K562 (cell line): ENCODE measurements around the gene CPA4. TPM values are rescaled to one million over a fixed set of nuclear protein-coding genes. Genes with fewer than 3 reads are reported as not detected.

Experiments
- ATAC-seq: fragments of 200-7000 bp; cut with Tn5 transposase; 3 replicates; pipeline ENCODE4 v1.9.1; 2020; ENCODE audit warnings: moderate library complexity
- BruUV-seq: library from RNA; stranded (reverse); fragments of 400-500 nt; replicated peaks from 2 replicates; lab custom pipeline; 2021; lab: Mats Ljungman, UMichigan
- CTCF ChIA-PET: fragments of 300-600 bp; formaldehyde crosslinking; extraction: SDS; loops from one replicate; lab custom pipeline; 2021; ENCODE audit warnings: low intra/inter-chr PET ratio; lab: Yijun Ruan, JAX
- POLR2A ChIA-PET: fragments of 300-600, 350-650 bp; sonication (Branson Sonifier 250); formaldehyde crosslinking; extraction: SDS; loops from one replicate; lab custom pipeline; 2021; ENCODE audit warnings: antibody characterized with exemption, inconsistent platforms; lab: Yijun Ruan, JAX
- DNase-seq, 4 experiments: peaks; one replicate each; pipeline versions ENCODE4 v3.0.0 to v3.0.0-alpha.2; 2011 to 2018; ENCODE audit warnings: low spot score in 3 of 4, mixed read lengths in 3 of 4; ENCODE audit errors: extremely low read depth in 1 of 4
- FAIRE-seq: peaks from 2 replicates; lab custom pipeline; 2011; peaks lifted over from hg19 to GRCh38; lab: Jason Lieb, UNC
- H2AFZ ChIP-seq: 2 replicates; pipeline ENCODE4 v1.6.0; 2011; ENCODE audit warnings: low read depth, low read length, control low read depth, inconsistent platforms
- H3K27ac ChIP-seq: fragments of 200-600 bp; 3 replicates; pipeline ENCODE4 v1.8.0; 2011; ENCODE audit warnings: low read depth, mild to moderate bottlenecking, control low read depth, inconsistent platforms, low read length, moderate library complexity, mixed read lengths; ENCODE audit errors: extremely low read depth
- H3K27me3 ChIP-seq, 2 experiments: fragments of 300-600 bp in 1 of 2; 2 replicates in 1 of 2; 3 replicates in 1 of 2; pipeline versions ENCODE4 v1.6.0 to v1.8.0; 2011; ENCODE audit warnings: inconsistent platforms in 2 of 2, low read length in 2 of 2, mild to moderate bottlenecking in 1 of 2, mixed read lengths in 1 of 2, moderate library complexity in 1 of 2; ENCODE audit not compliant: control insufficient read depth in 2 of 2, insufficient read depth in 2 of 2
- H3K36me3 ChIP-seq: fragments of 300-600 bp; 3 replicates; pipeline ENCODE4 v1.8.0; 2011; ENCODE audit warnings: mild to moderate bottlenecking, low read length, inconsistent platforms; ENCODE audit not compliant: control insufficient read depth, insufficient read depth
- H3K4me1 ChIP-seq, 2 experiments: fragments of 200-600 bp in 1 of 2; replicated peaks in 1 of 2; 2 replicates in 1 of 2; 3 replicates in 1 of 2; pipeline versions ENCODE4 v1.5.1 to v1.8.0; 2011; ENCODE audit warnings: inconsistent platforms in 2 of 2, low read length in 2 of 2, mild to moderate bottlenecking in 1 of 2, mixed read lengths in 1 of 2, moderate library complexity in 1 of 2; ENCODE audit not compliant: control insufficient read depth in 2 of 2, insufficient read depth in 2 of 2
- H3K4me2 ChIP-seq: 2 replicates; pipeline ENCODE4 v1.6.1; 2011; ENCODE audit warnings: low read length, control low read depth, inconsistent platforms, mixed read lengths; ENCODE audit not compliant: insufficient read depth
- H3K4me3 ChIP-seq: fragments of 200-600 bp; sonication (generic), shearing (Covaris generic); 2 replicates; pipeline ENCODE4 v1.5.1; 2016; ENCODE audit warnings: control low read depth, inconsistent platforms
- H3K79me2 ChIP-seq: fragments of 200-600 bp; 3 replicates; pipeline ENCODE4 v1.8.0; 2011; ENCODE audit warnings: low read length, inconsistent platforms; ENCODE audit not compliant: control insufficient read depth, insufficient read depth
- H3K9ac ChIP-seq, 2 experiments: 2 replicates each; pipeline versions ENCODE4 v1.6.0 to v1.6.1; 2011; ENCODE audit warnings: low read depth in 2 of 2, low read length in 2 of 2, control low read depth in 1 of 2, inconsistent platforms in 1 of 2, mild to moderate bottlenecking in 1 of 2, mixed read lengths in 1 of 2; ENCODE audit not compliant: insufficient read depth in 1 of 2
- H3K9me1 ChIP-seq: one replicate; pipeline ENCODE4 v1.6.0; 2011; ENCODE audit warnings: inconsistent platforms, mild to moderate bottlenecking, low read length, moderate library complexity; ENCODE audit not compliant: control insufficient read depth, insufficient read depth
- H3K9me3 ChIP-seq: replicated peaks from 2 replicates; pipeline ENCODE4 v1.5.1; 2011; ENCODE audit warnings: low read depth, low read length, inconsistent platforms; ENCODE audit not compliant: control insufficient read depth, insufficient read depth
- H4K20me1 ChIP-seq: replicated peaks from 2 replicates; pipeline ENCODE4 v1.6.1; 2011; ENCODE audit warnings: low read length, inconsistent platforms, mixed read lengths; ENCODE audit not compliant: control insufficient read depth, insufficient read depth
- CCAR2 ChIP-seq: fragments of 200-400 bp; formaldehyde crosslinking; IDR thresholded peaks from 2 replicates; pipeline ENCODE4 v1.6.1; 2017; ENCODE audit warnings: mild to moderate bottlenecking, low read depth, low read length
- HOMEZ ChIP-seq: fragments of 250-450 bp; sonication (Bioruptor Pico); IDR thresholded peaks from 2 replicates; pipeline ENCODE4 v1.4.0; 2020; ENCODE audit warnings: mild to moderate bottlenecking, moderate library complexity
- JUN ChIP-seq, 2 experiments: sonication (generic) in 1 of 2; formaldehyde crosslinking in 1 of 2; IDR thresholded peaks; 2 replicates each; pipeline versions ENCODE4 v1.6.1 to v1.8.0; 2012 to 2022; ENCODE audit warnings: borderline replicate concordance in 2 of 2, mild to moderate bottlenecking in 2 of 2, improper control_type of control experiment in 1 of 2, low read depth in 1 of 2, low read length in 1 of 2, missing genetic modification reagents in 1 of 2
- MAX ChIP-seq: sonication (generic); formaldehyde crosslinking; IDR thresholded peaks from 2 replicates; pipeline ENCODE4 v1.9.0; 2022; ENCODE audit warnings: mild to moderate bottlenecking, missing genetic modification reagents
- PML ChIP-seq: IDR thresholded peaks from 2 replicates; pipeline ENCODE4 v1.6.1; 2012; ENCODE audit warnings: low read length, inconsistent platforms
- THRB ChIP-seq: fragments of 450-650 bp; formaldehyde crosslinking; conservative IDR thresholded peaks from 2 replicates; pipeline ENCODE4 v1.4.0; 2022; ENCODE audit warnings: mild to moderate bottlenecking, missing genetic modification characterization
- ZNF143 ChIP-seq: sonication (generic); formaldehyde crosslinking; IDR thresholded peaks from 2 replicates; pipeline ENCODE4 v1.9.0; 2022; ENCODE audit warnings: mild to moderate bottlenecking, missing genetic modification reagents
- ZNF217 ChIP-seq: sonication (generic); formaldehyde crosslinking; IDR thresholded peaks from 2 replicates; pipeline ENCODE4 v1.8.0; 2022; ENCODE audit warnings: mild to moderate bottlenecking, missing genetic modification reagents
- ZNF232 ChIP-seq: sonication (generic); formaldehyde crosslinking; IDR thresholded peaks from 2 replicates; pipeline ENCODE4 v1.8.0; 2022; ENCODE audit warnings: mild to moderate bottlenecking, missing genetic modification reagents
- ZNF263 ChIP-seq: sonication (generic); formaldehyde crosslinking; IDR thresholded peaks from 2 replicates; pipeline ENCODE4 v1.8.0; 2022; ENCODE audit warnings: mild to moderate bottlenecking, missing genetic modification reagents, borderline replicate concordance
- WGBS: fragments of 100-300 bp; shearing (Covaris generic); methylation state at CpG from one replicate; pipeline ENCODE4 v1.1.6; 2016; ENCODE audit warnings: low coverage, mixed read lengths; ENCODE audit not compliant: insufficient coverage; ENCODE audit errors: missing lambda C conversion rate; 5-methylcytosine and 5-hydroxymethylcytosine counted together
- in situ Hi-C: fragments of 300-500 bp; cut with MboI; formaldehyde crosslinking; loops from 4 replicates; pipeline ENCODE4 v1.15.0; 2018; ENCODE audit warnings: inconsistent platforms, mixed read lengths
- intact Hi-C: fragments of 100-400 bp; cut with micrococcal nuclease; formaldehyde crosslinking; loops from 2 replicates; pipeline ENCODE4 v1.14.2; 2022
- polyA plus RNA-seq, 8 experiments: library from polyadenylated mRNA; depleted of rRNA in 4 of 8; stranded (reverse) in 5 of 8; unstranded in 3 of 8; fragments of >200 nt; fragmentation: Nextera tagmentation in 2 of 8; fragmentation: Illumina TruSeq in 1 of 8; extraction: Ambion mirVana in 2 of 8; extraction: Trizol in 1 of 8; gene quantifications; 2 replicates each; pipeline versions ENCODE4 v1.2.1 to v1.2.3, GENCODE V29; 2011 to 2014; ENCODE audit warnings: inconsistent platforms in 1 of 8, missing spikeins in 1 of 8
- total RNA-seq, 7 experiments: library from RNA; depleted of rRNA in 6 of 7; stranded (reverse); fragments of >200 nt in 6 of 7; fragmentation: Illumina TruSeq in 2 of 7; extraction: Trizol in 2 of 7; gene quantifications; 2 replicates each; pipeline versions ENCODE4 v1.2.1 to v1.2.3, GENCODE V29; 2011 to 2021; ENCODE audit warnings: low replicate concordance in 1 of 7

The CPA4 gene
- total and polyA plus RNA-seq, 9 of the 15 experiments (the other 6 are each of a cell fraction or from before 2014, with no cell fraction given) = not detected

GRCh38 chr7:130371046-130371445 is 78.1 kb downstream of the CPA4 start:
- in situ Hi-C loops = no loop called here
- Histone ChIP-seq H2AFZ (no peak overlapping the region), H3K79me2 (no peaks in the 10 kb centered on the region)
- WGBS = 17% methylated on average over 3 of the region's 3 CpGs
- TF ChIP-seq THRB (CRISPR knock-in tag) (no peak), ZNF232 (CRISPR knock-in tag) (no peak), PML (no peak), CCAR2 (no peak), JUN (IDR thresholded peaks at IDR 0.05; ENCODE audit: borderline replicate concordance, low read depth, low read length) (no peak), JUN (CRISPR knock-in tag; IDR thresholded peaks at IDR 0.05; ENCODE audit: borderline replicate concordance) (0 out of 2 replicates have a peak, but pooled peaks have one; percentile 30), MAX (CRISPR knock-in tag) (no peak), ZNF263 (CRISPR knock-in tag) (no peak), HOMEZ (CRISPR knock-in tag) (no peak), ZNF143 (CRISPR knock-in tag) (peak; percentile 22; the same call in 1 of the 2 replicates), ZNF217 (CRISPR knock-in tag) (no peak)
- TF ChIP-seq, all 486 proteins: peak for 2
- Histone ChIP-seq H3K4me3 (no peak overlapping the region), H3K4me2 (no peak overlapping the region), H3K27me3 (peaks cover 0 to 4% of the 10 kb centered on the region in 2 experiments; a peak in 1 of 5 replicates), H3K36me3 (no peaks in the 10 kb centered on the region), H3K4me1 (peaks cover 9 to 11% of the 10 kb centered on the region in 2 experiments), H3K27ac (no peak overlapping the region), H3K9me3 (0 out of 2 replicates have a peak, but pooled peaks cover under 1% of the 10 kb centered on the region), H4K20me1 (no peaks in the 10 kb centered on the region), H3K9ac (no peak overlapping the region), H3K9me1 (no peaks in the 10 kb centered on the region)
- CTCF ChIA-PET = no interaction called here
- ATAC-seq (no peak), DNase-seq (no peak), FAIRE-seq (no peak)
- intact Hi-C loops = no loop called here
- BruUV-seq = no TSS peak
- POLR2A ChIA-PET = interaction anchor here (0.6 to 1.6 kb wide), 2 partner anchors 10 to 351 kb away, joined by 3 read pairs; partner anchors contain the start of gene CPA1
